ENCODE data around the gene NT5M. TPM values are rescaled to one million over a fixed set of nuclear protein-coding genes. Genes with fewer than 3 reads are reported as not detected.

NT5M gene
- total and polyA plus RNA-seq, 9 donors: 5.1 to 10.8 (median 6.7) TPM

DNA sequence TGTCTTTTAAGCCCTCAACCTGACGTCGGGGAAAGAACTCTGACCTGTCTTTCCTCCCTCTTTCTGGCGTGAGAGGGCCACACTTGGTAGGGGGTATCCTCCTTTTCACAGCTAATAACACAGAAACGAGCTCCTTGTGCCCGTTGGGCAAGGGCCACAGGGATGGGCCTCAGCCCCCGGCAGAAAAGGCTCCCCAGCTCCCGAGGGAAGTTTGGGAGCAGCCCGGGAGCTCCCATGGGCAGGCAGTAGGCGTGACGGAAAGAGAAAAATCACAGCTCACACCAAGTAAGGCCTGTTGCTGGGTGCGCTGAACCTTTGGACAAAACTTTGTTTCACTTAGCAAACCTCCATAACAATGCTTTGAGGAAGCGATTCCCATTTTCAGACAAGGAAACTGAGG lies 90.8 kb downstream of the NT5M start:
- Histone ChIP-seq H3K9me3 (replicated peaks; ENCODE audit: control insufficient read depth, low read depth, low read length) (peaks cover 3% of the 10 kb centered on the region), H3K4me3 (ENCODE audit: low read length) (no peak overlapping the region), H3K27me3 (ENCODE audit: control insufficient read depth, insufficient read depth, low read length) (peaks cover 2% of the 10 kb centered on the region), H3K27ac (ENCODE audit: low read length) (no peak overlapping the region), H3K36me3 (ENCODE audit: control insufficient read depth, insufficient read depth, low read length) (no peaks in the 10 kb centered on the region), H3K4me1 (ENCODE audit: control insufficient read depth, insufficient read depth, low read length) (peaks cover 16% of the 10 kb centered on the region)
- WGBS (ENCODE audit: insufficient coverage): 93% methylated on average over 1 of the region's 12 CpGs
- no peak for DNase-seq

- 80% methylated on average over 5 of the region's 9 CpGs for WGBS (ENCODE audit: insufficient coverage)
- H3K27ac ChIP-seq (ENCODE audit: low read length): no peak overlapping the region
- peaks cover 3% of the 10 kb centered on the region for H3K9me3 ChIP-seq (replicated peaks; ENCODE audit: control insufficient read depth, low read depth, low read length)
- no peaks in the 10 kb centered on the region for H3K36me3 ChIP-seq (ENCODE audit: control insufficient read depth, insufficient read depth, low read length)
- no peak overlapping the region for H3K4me3 ChIP-seq (ENCODE audit: low read length)
- peaks cover 2% of the 10 kb centered on the region for H3K27me3 ChIP-seq (ENCODE audit: control insufficient read depth, insufficient read depth, low read length)
- H3K4me1 ChIP-seq (ENCODE audit: control insufficient read depth, insufficient read depth, low read length): peaks cover 21% of the 10 kb centered on the region
- DNase-seq: no peak
Observed at GRCh38 chr17:17394494-17394893, 91.3 kb downstream of the NT5M start.

DNA sequence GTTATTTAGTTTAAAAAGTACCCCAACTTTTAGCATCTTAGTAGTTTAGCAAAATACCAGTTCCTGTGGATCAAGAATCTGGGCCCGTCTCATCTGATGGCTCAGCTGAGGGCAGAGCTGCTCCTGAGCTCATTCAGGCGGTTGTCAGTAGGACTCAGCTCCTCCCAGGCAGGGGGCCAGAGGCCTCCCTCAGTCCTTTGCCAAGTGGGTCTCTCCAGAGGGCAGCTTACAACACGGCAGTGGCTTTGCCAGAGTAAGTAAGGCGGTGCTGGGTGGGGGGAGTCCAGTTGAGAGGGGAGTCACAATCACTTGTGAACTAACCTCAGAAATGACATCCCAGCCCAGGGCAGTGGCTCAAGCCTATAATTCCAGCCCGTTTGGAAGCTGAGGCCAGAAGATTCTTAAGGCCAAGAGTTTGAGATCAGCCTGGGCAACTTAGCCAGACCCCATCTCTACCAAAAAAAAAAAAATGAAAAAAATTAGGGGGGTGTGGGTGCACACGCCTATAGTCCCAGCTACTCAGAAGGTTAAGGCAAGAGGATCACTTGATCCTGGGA lies 92.2 kb downstream of the NT5M start:
- no peak overlapping the region for H3K4me3 ChIP-seq (ENCODE audit: low read length)
- peaks cover 24% of the 10 kb centered on the region for H3K4me1 ChIP-seq (ENCODE audit: control insufficient read depth, insufficient read depth, low read length)
- no peak for DNase-seq
- H3K27me3 ChIP-seq (ENCODE audit: control insufficient read depth, insufficient read depth, low read length): peaks cover 2% of the 10 kb centered on the region
- no peak overlapping the region for H3K27ac ChIP-seq (ENCODE audit: low read length)
- 44% methylated on average over 2 of the region's 6 CpGs for WGBS (ENCODE audit: insufficient coverage)
- H3K36me3 ChIP-seq (ENCODE audit: control insufficient read depth, insufficient read depth, low read length): no peaks in the 10 kb centered on the region
- H3K9me3 ChIP-seq (replicated peaks; ENCODE audit: control insufficient read depth, low read depth, low read length): peaks cover 3% of the 10 kb centered on the region

- Histone ChIP-seq H3K27ac (ENCODE audit: low read length) (no peak overlapping the region), H3K27me3 (ENCODE audit: control insufficient read depth, insufficient read depth, low read length) (peaks cover 2% of the 10 kb centered on the region), H3K4me1 (ENCODE audit: control insufficient read depth, insufficient read depth, low read length) (peaks cover 24% of the 10 kb centered on the region), H3K36me3 (ENCODE audit: control insufficient read depth, insufficient read depth, low read length) (no peaks in the 10 kb centered on the region), H3K4me3 (ENCODE audit: low read length) (no peak overlapping the region), H3K9me3 (replicated peaks; ENCODE audit: control insufficient read depth, low read depth, low read length) (peaks cover 3% of the 10 kb centered on the region)
- no peak for DNase-seq
- 94% methylated on average over 5 of the region's 6 CpGs for WGBS (ENCODE audit: insufficient coverage)
Observed at GRCh38 chr17:17395885-17396284, 92.7 kb downstream of the NT5M start.

Other genes with a start within 250 kb of the NT5M start
- 3.9 TPM for gene PLD6, start 97.0 kb upstream of the NT5M start, total RNA-seq
- gene PLD6, start 97.0 kb upstream of the NT5M start, polyA plus RNA-seq (ENCODE audit: insufficient read depth in 1 of 8, insufficient read length in 8 of 8, low replicate concordance in 1 of 8): 1 to 10 TPM; 3.0 to 6.0 (median 4.5) TPM
- 27.8 TPM for gene FLCN, start 66.2 kb upstream of the NT5M start, total RNA-seq
- 10 to 100 TPM; 17.4 to 37.3 (median 22.8) TPM for gene FLCN, start 66.2 kb upstream of the NT5M start, polyA plus RNA-seq (ENCODE audit: insufficient read depth in 1 of 8, insufficient read length in 8 of 8, low replicate concordance in 1 of 8)
- 80.7 TPM for gene COPS3, start 22.1 kb upstream of the NT5M start, total RNA-seq
- gene COPS3, start 22.1 kb upstream of the NT5M start, polyA plus RNA-seq (ENCODE audit: insufficient read depth in 1 of 8, insufficient read length in 8 of 8, low replicate concordance in 1 of 8): 10 to 100 TPM; 63.0 to 77.7 (median 70.4) TPM
- 13.1 TPM for gene MED9, start 173.6 kb downstream of the NT5M start, total RNA-seq
- 10 to 100 TPM; 13.5 to 17.6 (median 15.8) TPM for gene MED9, start 173.6 kb downstream of the NT5M start, polyA plus RNA-seq (ENCODE audit: insufficient read depth in 1 of 8, insufficient read length in 8 of 8, low replicate concordance in 1 of 8)
- gene RASD1, start 193.0 kb downstream of the NT5M start, total RNA-seq: 5.2 TPM
- 1 to 10 TPM; 3.8 to 8.2 (median 4.8) TPM for gene RASD1, start 193.0 kb downstream of the NT5M start, polyA plus RNA-seq (ENCODE audit: insufficient read depth in 1 of 8, insufficient read length in 8 of 8, low replicate concordance in 1 of 8)